Fibroblast of skin of back (primary cell): Measurements from ENCODE around the gene ZNF330. TPM values are rescaled to one million over a fixed set of nuclear protein-coding genes. Genes with fewer than 3 reads are reported as not detected.
"Not testable (repeated sequence)": the region's sequence is repeated elsewhere in the genome, so short reads cannot be mapped to it uniquely, and the experiment has no call there.

Source experiments
- DNase-seq: peaks from one replicate; pipeline ENCODE4 v3.0.0-alpha.2; 2013
- polyA plus RNA-seq, 2 experiments: library from polyadenylated mRNA; unstranded; fragments of 120-200 nt; gene quantifications; one replicate each; pipeline ENCODE4 v1.2.1, GENCODE V29; 2013; ENCODE audit not compliant: insufficient read length in 2 of 2

Gene ZNF330
- 26.1 TPM for polyA plus RNA-seq (2013, experiment 1 of 2; ENCODE audit: insufficient read length)
- polyA plus RNA-seq (2013, experiment 2 of 2; ENCODE audit: insufficient read length) = 27.7 TPM

DNA sequence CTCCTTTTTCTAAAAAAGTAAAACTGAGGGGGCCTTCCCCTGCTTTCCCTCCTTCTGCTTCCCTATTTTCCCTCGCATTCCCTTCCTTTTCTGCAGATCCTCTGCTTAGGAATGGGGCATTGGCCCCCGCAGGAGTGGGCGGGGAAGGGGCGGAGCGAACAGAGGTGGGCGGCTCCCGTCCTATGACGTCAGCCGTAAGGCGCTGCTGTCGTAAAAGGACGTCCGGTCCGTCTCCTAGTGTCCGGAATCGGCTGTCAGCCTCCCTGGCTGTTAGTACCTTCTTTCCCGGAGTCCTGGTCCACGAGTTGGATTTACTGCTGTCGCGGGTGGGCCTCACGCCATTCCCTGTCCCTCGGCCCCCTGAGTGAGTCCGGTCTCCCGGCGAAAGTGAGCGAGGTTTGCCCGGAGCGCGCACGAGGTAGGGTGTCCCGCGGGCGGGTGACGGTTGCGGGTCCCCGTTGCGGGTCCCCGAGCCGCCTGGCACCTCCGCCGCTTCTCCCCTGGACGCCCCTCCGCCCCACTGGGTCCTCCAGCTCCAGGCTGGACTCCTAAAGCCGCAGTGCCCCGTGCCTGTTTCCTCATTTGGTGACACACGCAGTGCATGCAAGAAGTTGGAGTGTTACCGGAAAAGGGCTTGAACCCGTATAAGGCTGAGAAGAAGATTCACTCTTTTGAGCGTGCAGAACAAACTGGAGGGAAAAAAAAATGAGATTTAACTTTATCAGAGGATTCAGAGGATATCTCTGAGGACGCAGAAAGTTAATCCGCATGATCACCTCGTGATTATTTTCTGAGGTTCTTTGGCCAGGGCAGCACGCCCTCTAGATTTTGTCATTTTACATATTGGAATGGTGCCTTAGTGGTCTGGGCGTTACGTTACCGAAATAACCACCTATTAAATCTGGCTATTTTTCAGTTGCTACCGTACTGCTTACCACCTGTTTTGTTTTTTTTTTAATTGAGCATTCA is at the start of gene ZNF330:
ZNF330 (plus strand) TSS at position 205 of the 969 bp plus-strand sequence. CDS start 1,477 bp downstream, outside the sequence.
- peak; percentile 90 for DNase-seq

DNA sequence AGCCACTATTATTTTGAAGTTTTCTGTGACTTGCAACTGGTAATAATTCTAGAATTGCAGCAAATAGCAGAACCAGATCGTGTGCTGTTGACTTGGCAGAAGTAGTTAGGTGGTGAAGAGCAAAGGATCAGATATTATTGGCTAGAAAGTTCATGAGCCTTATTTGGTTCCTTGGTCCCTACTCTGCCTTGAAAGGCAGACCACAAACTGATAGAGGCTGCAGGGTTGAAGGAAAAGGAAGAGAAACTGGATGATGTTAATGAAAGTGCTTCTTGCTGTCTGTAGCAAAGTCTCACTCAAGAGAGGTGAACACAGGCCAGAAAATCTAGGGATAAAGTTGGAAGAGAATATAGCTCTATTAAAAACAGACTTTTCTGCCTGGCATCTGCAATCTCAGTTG is 46.2 kb upstream of the ZNF330 start:
- DNase-seq = no peak

DNA sequence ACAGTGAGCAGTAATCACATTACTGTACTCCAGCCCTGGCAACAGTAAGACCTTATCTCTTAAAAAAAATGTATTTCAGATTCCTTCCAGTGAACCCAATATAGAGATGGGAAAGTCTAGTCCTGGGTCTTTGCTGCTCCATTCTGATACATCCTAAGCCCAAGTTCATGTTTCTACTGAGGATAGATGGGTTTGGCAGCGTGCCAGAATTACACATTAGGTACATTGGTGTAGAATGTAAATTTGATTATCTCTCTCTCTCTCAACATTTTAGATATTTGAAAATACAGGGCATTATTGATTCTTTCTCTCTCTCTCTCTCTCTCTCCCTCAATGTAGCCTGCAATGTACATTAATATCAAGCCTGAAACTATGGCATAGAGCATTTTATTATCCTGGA is 43.5 kb upstream of the ZNF330 start:
- DNase-seq = no peak

DNA sequence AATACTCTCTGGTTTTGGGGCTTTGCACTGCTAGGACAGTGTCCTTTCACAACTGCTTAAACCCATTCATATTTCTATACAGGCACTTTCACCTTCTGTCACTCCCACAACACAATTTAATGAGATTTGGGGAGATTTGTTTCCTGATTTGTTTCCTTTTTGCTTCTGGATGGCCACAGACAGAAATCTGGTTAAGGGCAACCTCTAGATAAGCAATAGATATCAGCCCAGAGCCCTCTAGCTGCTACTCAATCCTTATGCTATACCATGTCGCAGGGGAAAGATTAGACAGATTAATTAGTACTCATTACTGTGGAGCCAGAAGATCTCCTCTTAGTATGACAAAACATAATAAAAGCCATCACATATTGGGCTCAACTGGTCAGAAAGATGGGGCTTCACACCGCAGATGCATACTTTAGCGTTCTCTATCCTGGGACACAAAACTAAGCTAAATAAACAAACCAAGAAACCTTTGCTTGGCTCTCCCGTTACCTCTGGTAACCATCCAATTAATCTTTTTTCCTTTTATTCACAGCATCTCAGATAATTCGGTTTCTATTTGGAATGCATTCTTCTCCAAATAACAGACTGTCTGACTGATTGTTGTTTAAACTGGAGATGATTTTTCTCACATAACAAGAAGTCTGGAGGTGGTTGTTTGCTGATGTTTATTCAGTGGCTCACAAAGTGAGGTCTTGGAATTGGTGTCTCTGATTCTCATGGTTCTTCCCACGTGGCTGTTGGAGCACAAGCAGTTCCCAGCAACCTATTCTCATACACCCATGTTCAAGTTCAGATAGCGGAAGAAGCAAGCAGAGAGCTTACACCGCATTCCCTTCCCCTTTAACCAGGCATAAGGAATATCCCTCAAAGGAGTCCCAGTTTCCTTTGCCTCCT is 41.0 kb upstream of the ZNF330 start:
- DNase-seq = no peak

DNA sequence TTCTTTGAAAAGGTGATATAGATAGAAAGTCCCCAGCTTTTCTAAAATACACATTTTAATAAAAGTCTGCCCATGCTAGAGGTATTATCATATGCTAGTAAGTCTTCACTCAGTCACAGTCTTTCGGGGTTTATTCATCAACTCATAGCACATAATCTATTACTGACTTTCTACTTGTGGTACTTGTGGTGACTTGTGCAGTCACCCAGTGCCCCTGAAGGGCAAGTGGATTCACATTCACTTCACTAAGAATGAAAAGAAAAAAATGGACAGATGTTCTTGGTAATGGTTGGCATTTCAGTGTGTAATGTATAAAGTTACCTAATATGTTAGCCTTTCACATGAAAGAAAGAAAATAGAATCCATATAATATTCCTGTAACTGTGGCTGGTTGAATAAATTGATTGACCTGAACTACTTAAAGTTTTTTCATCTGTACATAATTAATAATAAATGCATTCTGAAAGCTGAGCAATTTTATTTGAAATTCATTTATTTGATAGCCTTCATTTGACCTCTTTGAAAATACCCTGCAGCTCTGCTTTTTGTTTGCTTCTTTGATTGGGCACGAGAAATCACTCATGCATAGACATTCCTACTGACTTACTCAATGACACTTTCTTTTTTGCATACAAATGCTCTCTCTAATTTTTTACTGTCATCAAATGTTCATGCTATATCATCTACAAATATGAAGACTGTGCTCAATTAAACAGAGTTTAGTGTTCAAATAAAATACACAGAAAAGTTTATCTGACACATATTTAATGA is 39.5 kb upstream of the ZNF330 start:
- DNase-seq = no peak

DNA sequence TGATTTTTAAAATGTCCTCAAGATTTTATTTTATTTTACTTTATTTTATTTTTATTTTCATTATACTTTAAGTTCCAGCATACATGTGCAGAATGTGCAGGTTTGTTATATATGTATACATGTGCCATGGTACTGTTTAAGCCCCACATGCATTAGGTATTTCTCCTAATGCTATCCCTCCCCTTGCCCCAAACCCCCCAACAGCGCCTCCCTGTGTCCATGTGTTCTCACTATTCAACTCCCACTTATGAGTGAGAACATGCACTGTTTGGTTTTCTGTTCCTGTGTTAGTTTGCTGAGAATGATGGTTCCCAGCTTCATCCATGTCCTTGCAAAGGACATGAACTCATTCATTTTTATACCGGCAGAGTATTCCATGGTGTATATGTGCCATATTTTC is 37.2 kb upstream of the ZNF330 start:
- DNase-seq = not testable (repeated sequence)

DNA sequence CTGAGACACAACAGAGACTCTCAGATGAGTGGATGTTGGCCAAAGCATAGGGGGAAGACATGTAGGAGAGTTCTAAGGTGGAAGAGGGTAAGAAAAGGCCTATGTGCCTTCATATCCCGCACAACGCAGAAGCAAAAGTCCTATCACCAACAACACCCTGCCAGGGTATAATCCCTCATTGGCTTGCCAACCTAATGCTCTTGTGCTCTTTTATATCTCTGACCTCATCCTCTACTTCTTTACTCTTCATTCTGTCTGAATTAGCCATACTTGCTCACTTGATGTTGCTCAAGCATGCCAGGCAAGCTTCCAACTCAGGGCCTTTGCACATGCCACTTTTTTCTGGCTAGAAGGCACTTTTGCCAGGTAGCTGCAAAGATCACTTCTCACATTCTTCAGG is 28.1 kb upstream of the ZNF330 start:
- no peak for DNase-seq

DNA sequence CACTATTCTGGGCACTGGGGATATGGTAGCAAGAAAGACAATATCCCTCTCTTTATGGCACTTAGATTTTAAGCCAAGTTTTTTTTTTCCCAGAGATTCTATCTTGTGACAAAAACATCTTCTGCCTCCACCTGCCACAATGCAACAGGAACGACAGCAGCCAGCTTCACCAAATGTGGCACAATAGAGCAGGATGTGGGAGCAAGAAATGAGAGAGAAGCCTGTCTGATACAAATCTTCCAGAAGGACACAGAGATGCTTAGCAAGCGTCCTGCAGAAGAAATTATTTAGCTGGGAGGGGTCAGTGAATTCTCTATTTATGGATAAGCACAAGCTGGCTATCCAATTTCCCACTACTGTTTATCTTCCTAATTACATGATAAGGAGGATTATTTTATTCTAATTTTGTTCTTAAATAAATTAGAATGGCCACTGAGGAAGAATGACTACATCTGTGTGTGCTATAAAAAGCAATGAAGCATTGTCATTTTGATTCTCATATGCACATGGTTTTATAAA is 27.1 kb upstream of the ZNF330 start:
- DNase-seq = no peak

DNA sequence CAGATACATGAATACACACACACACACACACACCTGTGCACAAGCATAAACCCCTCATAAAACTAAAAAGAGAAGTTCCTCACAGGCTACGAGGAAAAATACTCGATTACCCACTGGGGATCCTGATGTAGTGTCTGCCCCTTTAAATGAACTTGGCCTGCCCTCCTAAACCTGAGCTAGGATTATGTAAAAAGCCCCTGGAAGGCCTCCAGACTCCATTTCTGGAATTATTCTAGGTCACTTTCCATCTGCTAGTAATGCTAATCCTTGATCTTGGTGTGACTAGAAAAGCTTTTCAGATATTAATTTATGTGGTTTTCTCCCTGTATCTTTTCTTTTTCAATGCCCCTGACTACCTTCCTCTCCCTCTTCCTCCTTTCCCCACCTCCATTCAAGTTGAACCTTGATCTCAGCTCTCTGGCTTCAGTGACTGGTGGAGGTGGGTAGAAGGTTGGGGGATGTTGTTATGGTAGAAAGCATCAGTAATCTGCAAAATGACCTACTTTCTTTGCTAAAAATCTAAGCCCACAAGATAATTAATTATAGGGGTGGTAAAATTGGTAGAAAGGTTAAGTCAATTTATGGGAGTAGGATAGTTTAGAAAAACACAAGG is 25.5 kb upstream of the ZNF330 start:
- DNase-seq = no peak

DNA sequence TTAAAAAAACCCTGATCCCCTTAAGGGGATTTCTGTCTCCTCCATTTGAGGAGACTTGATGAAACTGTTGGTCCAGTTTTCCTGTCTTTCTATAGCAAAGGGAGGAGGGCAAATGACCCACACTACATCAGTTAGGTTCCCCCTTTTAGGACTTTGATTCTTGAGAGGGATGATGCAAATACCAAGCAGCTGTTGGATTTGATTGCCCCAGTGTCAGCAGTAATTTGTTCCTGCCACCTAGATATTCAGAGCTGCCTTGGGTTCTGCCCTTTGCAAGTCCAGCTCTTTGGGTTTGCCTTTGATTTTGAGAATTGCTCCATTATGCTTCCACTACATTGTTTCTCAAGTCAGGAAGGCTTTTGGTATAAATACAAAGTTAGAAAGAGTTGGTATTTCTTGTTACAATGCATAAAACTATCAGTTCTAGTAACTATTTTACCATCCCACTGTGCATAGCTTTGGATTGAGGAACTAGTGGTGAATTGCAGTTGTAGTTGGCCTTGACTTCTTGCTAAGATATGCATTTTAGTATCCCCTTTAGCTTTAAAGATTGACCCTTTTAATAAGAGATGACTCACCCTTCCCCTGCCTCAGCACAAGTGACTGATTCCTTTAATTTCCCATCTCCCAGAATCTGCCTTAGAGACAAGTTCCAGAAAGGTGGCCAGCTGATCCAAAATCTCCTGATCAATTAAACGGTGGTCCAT is 24.3 kb upstream of the ZNF330 start:
- no peak for DNase-seq

DNA sequence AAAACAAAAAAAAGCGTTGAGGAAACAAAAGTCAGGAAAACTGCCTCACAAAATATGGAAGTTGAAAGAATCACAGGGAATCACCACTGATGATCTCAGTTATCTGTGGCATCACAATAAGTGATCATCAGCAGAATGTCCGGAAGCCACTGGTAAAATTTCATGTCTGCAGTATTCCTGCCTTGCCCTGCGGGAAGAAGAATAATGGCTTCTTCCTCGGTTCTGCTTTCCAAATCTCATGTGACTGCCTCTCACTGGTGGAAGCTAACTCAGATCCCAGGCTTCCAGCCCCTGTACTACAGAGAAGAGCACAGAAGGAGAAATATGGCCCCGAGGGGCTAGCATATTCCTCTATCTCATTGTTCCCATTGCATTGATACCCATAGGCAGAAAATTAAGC is 12.7 kb upstream of the ZNF330 start:
- DNase-seq = no peak

DNA sequence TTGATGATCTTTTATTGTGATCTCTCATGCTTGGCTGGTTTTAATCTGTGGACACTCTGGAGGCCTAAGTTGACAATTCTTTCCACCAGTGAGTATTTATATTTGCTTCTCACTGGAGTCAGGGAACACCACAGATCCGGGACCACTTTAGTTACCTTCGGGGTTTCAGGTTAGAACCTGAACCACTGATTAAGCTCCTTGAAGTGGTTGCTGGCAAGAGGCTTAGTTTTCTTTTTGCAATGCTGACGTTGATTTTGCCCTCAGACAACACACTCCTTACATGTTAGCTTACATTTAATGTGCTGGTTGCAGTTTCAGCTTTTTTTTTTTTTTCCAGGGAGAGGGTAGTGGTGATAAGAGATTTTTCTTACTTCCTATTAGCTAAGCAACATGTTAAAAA is 10.5 kb upstream of the ZNF330 start:
- DNase-seq = no peak

DNA sequence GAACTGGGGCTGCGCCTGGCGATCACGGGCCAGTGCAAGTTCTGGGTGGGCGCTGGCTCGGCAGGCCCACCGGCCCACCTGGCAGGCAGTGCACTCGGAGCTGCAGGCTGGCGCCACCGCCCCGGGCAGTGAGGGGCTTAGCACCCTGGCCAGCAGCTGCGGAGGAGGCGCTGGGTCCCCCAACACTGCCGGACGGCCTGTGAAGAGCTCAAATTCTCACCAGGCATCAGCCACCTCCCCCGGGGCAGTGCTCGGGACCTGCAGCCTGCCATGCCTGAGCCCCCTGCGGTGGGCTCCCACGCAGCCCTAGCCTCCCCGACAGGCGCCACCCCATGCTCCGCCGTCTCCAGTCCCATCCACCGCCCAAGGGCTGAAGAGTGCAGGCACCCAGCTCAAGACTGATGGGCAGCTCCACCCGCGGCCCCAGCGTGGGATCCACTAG is 7.1 kb upstream of the ZNF330 start:
- DNase-seq = no peak

DNA sequence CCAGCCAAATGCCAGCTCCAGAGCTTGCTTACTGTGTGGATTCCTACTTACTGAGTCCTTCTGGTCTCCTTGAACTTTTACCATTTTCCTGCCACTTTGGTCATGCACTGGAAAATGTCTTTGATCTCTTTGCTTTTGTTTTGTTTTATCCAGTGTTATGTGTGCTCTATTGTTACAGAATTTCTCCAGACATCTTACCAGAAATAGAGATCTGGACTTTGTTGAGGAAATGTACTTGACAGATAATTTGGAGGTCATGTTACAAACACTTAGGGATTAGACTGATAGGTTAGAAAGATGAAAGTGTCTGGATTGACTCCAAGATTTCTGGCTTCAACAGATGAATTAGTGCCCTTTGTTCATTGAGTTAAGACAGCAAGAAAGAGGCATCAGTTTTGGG is 5.7 kb upstream of the ZNF330 start:
- DNase-seq = no peak

DNA sequence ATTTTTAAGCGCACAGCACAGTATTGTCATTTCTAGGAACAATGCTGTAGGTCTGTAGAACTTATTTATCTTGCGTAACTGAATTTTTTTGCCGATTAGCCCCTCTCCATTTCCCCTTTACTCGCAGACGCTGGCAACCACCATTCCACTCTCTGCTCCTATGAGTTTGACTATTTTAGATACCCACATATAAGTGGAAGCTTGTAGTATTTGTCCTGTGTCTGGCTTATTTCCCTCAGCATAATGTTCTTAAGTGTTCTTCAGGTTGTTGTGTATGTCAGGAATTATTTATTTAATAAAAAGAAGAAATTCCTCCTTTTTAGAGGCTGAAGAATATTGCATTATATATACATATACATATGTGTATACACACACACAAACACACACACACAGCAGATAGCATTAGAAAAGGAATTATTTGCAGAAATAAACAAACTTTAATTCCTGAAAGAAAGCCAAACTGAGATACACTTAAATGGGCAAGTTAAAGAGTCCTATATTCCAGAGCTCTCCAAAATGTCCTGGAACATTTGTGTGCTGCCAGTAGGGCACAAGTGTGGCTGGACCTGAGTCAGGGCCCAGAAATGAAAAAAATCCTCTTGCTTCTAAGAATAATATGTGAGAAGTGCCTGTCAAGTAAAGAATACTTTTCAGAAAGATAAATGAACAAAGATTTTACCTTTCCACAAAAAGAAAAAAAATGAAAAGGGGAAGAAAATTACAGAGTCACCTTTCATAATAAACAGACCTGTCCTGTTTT is 4.5 kb upstream of the ZNF330 start:
- DNase-seq = no peak

DNA sequence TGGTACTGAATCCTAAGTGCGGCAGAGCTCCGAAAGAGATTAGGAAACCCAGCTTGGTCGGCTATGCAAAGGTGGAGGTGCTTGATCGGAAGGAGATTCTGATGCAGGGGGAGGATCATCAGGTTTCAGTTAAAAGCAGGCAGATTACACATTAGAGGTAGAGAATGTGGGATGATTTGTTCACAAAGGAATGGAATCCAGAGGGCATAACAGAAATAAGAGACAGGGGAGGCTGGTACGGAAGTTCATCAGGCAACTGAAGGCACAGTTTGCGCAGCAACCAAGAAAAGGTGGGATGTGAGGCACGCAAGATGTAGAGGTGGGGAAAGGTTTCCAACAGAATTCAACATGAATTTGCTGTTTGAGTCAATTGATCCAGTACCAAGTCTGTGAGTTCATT is 424 bp upstream of the ZNF330 start:
- DNase-seq = peak; percentile 5

DNA sequence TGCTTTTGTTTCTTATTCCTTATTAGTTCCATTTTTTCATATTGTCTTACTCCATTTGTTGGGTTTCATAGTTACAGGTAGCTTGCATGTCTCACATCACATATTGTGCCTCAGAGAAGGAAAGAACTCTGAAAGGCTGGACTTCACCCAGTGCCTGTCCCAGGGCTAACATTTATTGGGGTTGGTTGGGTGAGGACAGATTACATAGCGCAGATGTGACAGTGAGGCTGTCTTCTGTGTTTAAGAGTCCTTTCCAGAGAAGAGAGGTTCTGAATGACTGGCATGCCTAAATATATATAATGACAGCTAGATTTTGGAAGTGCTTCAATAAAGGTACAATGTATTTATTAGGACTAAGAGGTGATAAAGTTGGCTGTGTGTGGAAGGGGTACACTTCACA is 2.7 kb downstream of the ZNF330 start:
- DNase-seq = no peak

DNA sequence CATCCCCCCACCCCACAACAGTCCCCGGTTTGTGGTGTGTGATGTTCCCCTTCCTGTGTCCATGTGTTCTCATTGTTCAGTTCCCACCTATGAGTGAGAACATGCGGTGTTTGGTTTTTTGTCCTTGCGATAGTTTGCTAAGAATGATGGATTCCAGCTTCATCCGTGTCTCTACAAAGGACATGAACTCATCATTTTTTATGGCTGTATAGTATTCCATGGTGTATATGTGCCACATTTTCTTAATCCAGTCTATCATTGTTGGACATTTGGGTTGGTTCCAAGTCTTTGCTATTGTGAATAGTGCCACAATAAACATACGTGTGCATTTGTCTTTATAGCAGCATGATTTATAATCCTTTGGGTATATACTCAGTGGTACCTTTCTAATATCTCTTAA is 6.6 kb downstream of the ZNF330 start:
- DNase-seq = not testable (repeated sequence)

DNA sequence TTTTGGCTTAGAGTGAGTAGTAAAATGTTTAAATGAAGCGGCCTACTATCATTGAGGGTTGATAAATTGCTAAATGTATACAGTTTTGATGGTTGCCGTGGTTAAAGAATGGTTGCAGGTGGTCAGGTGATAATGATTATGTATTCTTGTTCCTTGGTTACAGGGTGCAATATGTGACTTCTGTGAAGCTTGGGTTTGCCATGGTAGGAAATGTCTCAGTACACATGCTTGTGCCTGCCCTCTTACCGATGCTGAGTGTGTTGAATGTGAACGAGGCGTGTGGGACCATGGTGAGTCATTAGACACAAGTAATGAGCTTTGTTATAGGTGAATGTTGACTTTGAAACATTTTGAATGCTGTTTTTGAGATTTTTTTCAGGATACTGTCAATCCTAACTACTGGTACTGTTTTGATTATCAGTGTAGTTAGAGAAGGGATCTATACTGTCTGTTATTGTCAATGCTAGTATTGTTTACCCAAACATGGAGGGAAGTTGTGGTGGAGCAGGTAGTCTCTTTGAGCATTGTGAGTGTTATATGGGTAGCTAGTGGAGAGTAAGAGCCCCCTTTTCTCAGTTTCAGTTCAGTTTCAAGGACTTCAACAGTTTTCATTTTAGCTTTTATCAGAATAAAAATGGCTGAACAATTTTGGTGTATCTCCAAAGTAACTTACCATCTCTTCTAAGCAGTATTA is 8.9 kb downstream of the ZNF330 start:
- no peak for DNase-seq

DNA sequence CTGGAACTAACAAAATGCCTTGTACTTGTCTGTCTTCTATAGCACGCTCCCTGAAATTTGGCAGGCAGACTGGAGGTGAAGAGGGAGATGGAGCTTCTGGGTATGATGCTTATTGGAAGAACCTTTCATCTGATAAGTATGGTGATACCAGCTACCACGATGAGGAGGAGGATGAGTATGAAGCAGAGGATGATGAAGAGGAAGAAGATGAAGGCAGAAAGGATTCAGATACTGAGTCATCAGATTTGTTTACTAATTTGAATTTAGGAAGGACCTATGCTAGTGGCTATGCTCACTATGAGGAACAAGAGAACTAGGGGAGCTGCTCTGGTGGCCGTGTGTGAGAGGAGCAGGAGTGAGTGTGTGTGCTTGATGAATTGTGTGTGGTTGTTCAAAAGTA is 13.0 kb downstream of the ZNF330 start:
- DNase-seq = no peak
